H1 (cell line): ENCODE data around the gene SERPINB1. TPM values are rescaled to one million over a fixed set of nuclear protein-coding genes. Genes with fewer than 3 reads are reported as not detected.

Experiments used
- CTCF ChIA-PET: fragments of 300-600 bp; sonication (Branson Sonifier 250); formaldehyde crosslinking; loops from one replicate; lab custom pipeline; 2021; ENCODE audit not compliant: partially characterized antibody; lab: Charles Lee
- POLR2A ChIA-PET: fragments of 300-600 bp; sonication (Branson Sonifier 250); formaldehyde crosslinking; loops from one replicate; lab custom pipeline; 2021; ENCODE audit warnings: inconsistent platforms; ENCODE audit not compliant: partially characterized antibody; lab: Charles Lee
- DNase-seq, 2 experiments: peaks; one replicate each; pipeline versions ENCODE4 v3.0.0 to v3.0.0-alpha.2; 2010 to 2022; ENCODE audit warnings: low spot score in 2 of 2, low read depth in 1 of 2, mixed read lengths in 1 of 2
- FAIRE-seq: peaks from 2 replicates; lab custom pipeline; 2011; peaks lifted over from hg19 to GRCh38; lab: Jason Lieb, UNC
- H2AFZ ChIP-seq: 2 replicates; pipeline ENCODE4 v1.8.1; 2012; ENCODE audit warnings: low read length, inconsistent platforms
- H2AK5ac ChIP-seq: 2 replicates; pipeline ENCODE4 v1.6.1; 2013; ENCODE audit warnings: low read depth, low read length
- H2BK120ac ChIP-seq: replicated peaks from 2 replicates; pipeline ENCODE3; 2013; ENCODE audit warnings: low read depth, low read length, inconsistent platforms
- H2BK12ac ChIP-seq: 2 replicates; pipeline ENCODE4 v1.6.1; 2013; ENCODE audit warnings: low read depth, low read length
- H2BK15ac ChIP-seq: 2 replicates; pipeline ENCODE4 v1.6.1; 2013; ENCODE audit warnings: low read length
- H2BK20ac ChIP-seq: 2 replicates; pipeline ENCODE4 v1.6.1; 2013; ENCODE audit warnings: low read length
- H2BK5ac ChIP-seq: 2 replicates; pipeline ENCODE4 v1.6.1; 2013; ENCODE audit warnings: low read depth, low read length
- H3K14ac ChIP-seq: 2 replicates; pipeline ENCODE4 v1.6.1; 2013; ENCODE audit warnings: inconsistent platforms; ENCODE audit not compliant: insufficient read length
- H3K18ac ChIP-seq: 2 replicates; pipeline ENCODE4 v1.6.1; 2013; ENCODE audit warnings: low read length; ENCODE audit errors: extremely low read depth
- H3K23ac ChIP-seq: 2 replicates; pipeline ENCODE4 v1.6.1; 2013; ENCODE audit warnings: inconsistent platforms; ENCODE audit not compliant: insufficient read length
- H3K23me2 ChIP-seq: 2 replicates; pipeline ENCODE4 v1.6.1; 2013; ENCODE audit warnings: low read depth, low read length
- H3K27ac ChIP-seq: 2 replicates; pipeline ENCODE4 v1.6.1; 2011; ENCODE audit warnings: low read depth, low read length, inconsistent platforms
- H3K27me3 ChIP-seq, 4 experiments: replicated peaks in 1 of 4; 1 replicate in 1 of 4; 2 replicates in 3 of 4; pipeline versions ENCODE4 v1.6.1 to v1.8.1; 2011 to 2013; ENCODE audit warnings: low read length in 3 of 4, mild to moderate bottlenecking in 3 of 4, inconsistent platforms in 2 of 4, mixed read lengths in 2 of 4, moderate library complexity in 1 of 4; ENCODE audit not compliant: control insufficient read depth in 3 of 4, insufficient read depth in 3 of 4; ENCODE audit errors: extremely low read depth in 1 of 4
- H3K36me3 ChIP-seq, 4 experiments: 2 replicates each; pipeline versions ENCODE4 v1.6.1 to v1.8.1; 2011 to 2013; ENCODE audit warnings: mild to moderate bottlenecking in 4 of 4, low read length in 3 of 4, moderate library complexity in 2 of 4, control low read depth in 1 of 4, inconsistent platforms in 1 of 4; ENCODE audit not compliant: insufficient read depth in 4 of 4, control insufficient read depth in 2 of 4
- H3K4ac ChIP-seq: replicated peaks from 2 replicates; pipeline ENCODE3; 2013; ENCODE audit warnings: low read length, low read depth, mixed read lengths, inconsistent platforms; ENCODE audit not compliant: insufficient read length
- H3K4me1 ChIP-seq, 4 experiments: replicated peaks in 1 of 4; 1 replicate in 1 of 4; 2 replicates in 3 of 4; pipeline versions ENCODE4 v1.6.1 to v1.8.1; 2011 to 2013; ENCODE audit warnings: low read length in 3 of 4, inconsistent platforms in 2 of 4, mixed read lengths in 1 of 4; ENCODE audit not compliant: insufficient read depth in 4 of 4, control insufficient read depth in 3 of 4
- H3K4me2 ChIP-seq, 2 experiments: 2 replicates each; pipeline versions ENCODE4 v1.6.1 to v1.8.1; 2011 to 2013; ENCODE audit warnings: low read depth in 2 of 2, low read length in 2 of 2, control low read depth in 1 of 2, inconsistent platforms in 1 of 2, mild to moderate bottlenecking in 1 of 2; ENCODE audit not compliant: insufficient read depth in 1 of 2
- H3K4me3 ChIP-seq, 4 experiments: fragments of 200-600, 300-600 bp in 1 of 4; sonication (generic), shearing (Covaris generic), sonication (Bioruptor Twin) in 1 of 4; 2 replicates each; pipeline versions ENCODE4 v1.5.1 to v1.8.1; 2011 to 2016; ENCODE audit warnings: low read length in 4 of 4, low read depth in 3 of 4, control low read depth in 2 of 4, inconsistent platforms in 2 of 4, mild to moderate bottlenecking in 2 of 4, mixed read lengths in 1 of 4, moderate library complexity in 1 of 4; ENCODE audit not compliant: insufficient read depth in 2 of 4; ENCODE audit errors: extremely low read depth in 1 of 4
- H3K56ac ChIP-seq: replicated peaks from 2 replicates; pipeline ENCODE3; 2013; ENCODE audit warnings: low read depth, mild to moderate bottlenecking, mixed read lengths, low read length, inconsistent platforms; ENCODE audit not compliant: insufficient read length
- H3K79me1 ChIP-seq: 2 replicates; pipeline ENCODE4 v1.6.1; 2013; ENCODE audit warnings: low read depth, low read length, control low read depth
- H3K79me2 ChIP-seq, 2 experiments: 2 replicates each; pipeline versions ENCODE4 v1.6.1 to v1.8.1; 2012 to 2013; ENCODE audit warnings: low read length in 2 of 2, mild to moderate bottlenecking in 2 of 2, inconsistent platforms in 1 of 2; ENCODE audit not compliant: insufficient read depth in 2 of 2, control insufficient read depth in 1 of 2
- H3K9ac ChIP-seq, 4 experiments: replicated peaks in 1 of 4; 1 replicate in 1 of 4; 2 replicates in 3 of 4; pipeline versions ENCODE4 v1.6.1 to v1.8.1; 2011 to 2013; ENCODE audit warnings: low read depth in 3 of 4, low read length in 3 of 4, control low read depth in 2 of 4, mild to moderate bottlenecking in 2 of 4, moderate library complexity in 2 of 4, inconsistent platforms in 1 of 4; ENCODE audit errors: extremely low read depth in 1 of 4
- H3K9me3 ChIP-seq, 2 experiments: 2 replicates each; pipeline versions ENCODE4 v1.6.1 to v1.8.1; 2012 to 2013; ENCODE audit warnings: mild to moderate bottlenecking in 2 of 2, moderate library complexity in 2 of 2, control low read depth in 1 of 2, inconsistent platforms in 1 of 2, low read depth in 1 of 2, low read length in 1 of 2, mixed read lengths in 1 of 2; ENCODE audit not compliant: insufficient read depth in 2 of 2
- H4K20me1 ChIP-seq, 2 experiments: replicated peaks in 1 of 2; 2 replicates each; pipeline versions ENCODE3 to v1.8.1; 2011 to 2013; ENCODE audit warnings: inconsistent platforms in 2 of 2, low read length in 2 of 2, mild to moderate bottlenecking in 1 of 2; ENCODE audit not compliant: insufficient read depth in 2 of 2, control insufficient read depth in 1 of 2
- H4K5ac ChIP-seq: 2 replicates; pipeline ENCODE4 v1.6.1; 2013; ENCODE audit warnings: low read length, low read depth, mixed read lengths, inconsistent platforms; ENCODE audit not compliant: insufficient read length
- H4K8ac ChIP-seq: 2 replicates; pipeline ENCODE4 v1.8.0; 2013; ENCODE audit warnings: mild to moderate bottlenecking, moderate library complexity, low read length, inconsistent platforms; ENCODE audit not compliant: insufficient read depth; ENCODE audit errors: extremely low read depth
- H4K91ac ChIP-seq: replicated peaks from 2 replicates; pipeline ENCODE3; 2013; ENCODE audit warnings: low read length, mixed read lengths, inconsistent platforms; ENCODE audit not compliant: insufficient read length
- CREB1 ChIP-seq: IDR thresholded peaks from 2 replicates; pipeline ENCODE4 v1.6.1; 2012; ENCODE audit warnings: inconsistent platforms
- EP300 ChIP-seq, 2 experiments: IDR thresholded peaks; 1 replicate in 1 of 2; 2 replicates in 1 of 2; pipeline ENCODE4 v1.6.1; 2011 to 2012; ENCODE audit warnings: low read depth in 2 of 2, low read length in 2 of 2, mild to moderate bottlenecking in 2 of 2, borderline replicate concordance in 1 of 2, inconsistent platforms in 1 of 2, moderate library complexity in 1 of 2
- KDM4A ChIP-seq: IDR thresholded peaks from one replicate; pipeline ENCODE4 v1.7.1; 2012; ENCODE audit warnings: low read depth, mild to moderate bottlenecking, moderate library complexity, low read length, inconsistent platforms; ENCODE audit not compliant: severe bottlenecking
- MAFK ChIP-seq: IDR thresholded peaks from 2 replicates; pipeline ENCODE4 v1.6.1; 2012; ENCODE audit warnings: low read depth, mild to moderate bottlenecking, improper control_type of control experiment, low read length
- NANOG ChIP-seq: IDR thresholded peaks from 2 replicates; pipeline ENCODE4 v1.6.1; 2011; ENCODE audit warnings: low read length, low read depth, mild to moderate bottlenecking, inconsistent platforms; ENCODE audit not compliant: insufficient read depth, poor library complexity, severe bottlenecking
- POLR2AphosphoS5 ChIP-seq: IDR thresholded peaks from 2 replicates; pipeline ENCODE4 v1.6.1; 2011; ENCODE audit warnings: low read depth, low read length
- RAD21 ChIP-seq, 2 experiments: IDR thresholded peaks in 1 of 2; conservative IDR thresholded peaks in 1 of 2; 2 replicates each; pipeline ENCODE4 v1.6.1; 2011; ENCODE audit warnings: low read depth in 2 of 2, low read length in 2 of 2, improper control_type of control experiment in 1 of 2, inconsistent platforms in 1 of 2, mild to moderate bottlenecking in 1 of 2, moderate library complexity in 1 of 2
- RFX5 ChIP-seq: IDR thresholded peaks from 2 replicates; pipeline ENCODE4 v1.6.1; 2011; ENCODE audit warnings: low read depth, low read length, improper control_type of control experiment, borderline replicate concordance
- SAP30 ChIP-seq: fragments of 300-600 bp; sonication (generic); IDR thresholded peaks from 2 replicates; pipeline ENCODE4 v1.7.1; 2012; ENCODE audit warnings: low read length, moderate library complexity, mild to moderate bottlenecking, inconsistent platforms; ENCODE audit not compliant: insufficient read depth, insufficient replicate concordance
- SP4 ChIP-seq: IDR thresholded peaks from 2 replicates; pipeline ENCODE4 v1.6.1; 2012; ENCODE audit warnings: low read length, inconsistent platforms
- TAF1 ChIP-seq: IDR thresholded peaks from 2 replicates; pipeline ENCODE4 v1.6.1; 2011; ENCODE audit warnings: mild to moderate bottlenecking, low read depth, low read length
- WGBS, 2 experiments: shearing (Covaris generic) in 1 of 2; methylation state at CpG; one replicate each; pipeline versions ENCODE4 v1.1.6 to v1.1.7; 2013 to 2015; ENCODE audit warnings: low lambda C conversion rate in 2 of 2, mixed read lengths in 2 of 2, inconsistent platforms in 1 of 2, low coverage in 1 of 2, missing lambda C conversion rate in 1 of 2; ENCODE audit not compliant: insufficient replicate concordance in 2 of 2, insufficient coverage in 1 of 2, insufficient read length in 1 of 2; ENCODE audit errors: extremely low coverage in 1 of 2, missing lambda C conversion rate in 1 of 2; 5-methylcytosine and 5-hydroxymethylcytosine counted together
- polyA plus RNA-seq, 7 experiments: library from polyadenylated mRNA; depleted of rRNA in 3 of 7; stranded (reverse) in 5 of 7; unstranded in 2 of 7; fragments of >200 nt in 5 of 7; fragments of 200-250 nt in 2 of 7; gene quantifications; 1 replicate in 5 of 7; 2 replicates in 1 of 7; 4 replicates in 1 of 7; pipeline versions ENCODE4 v1.2.1 to v1.2.3, GENCODE V29; 2011 to 2013; ENCODE audit warnings: missing spikeins in 2 of 7, mixed read lengths in 2 of 7
- total RNA-seq: library from RNA; stranded (reverse); fragmentation: NEBNext Ultra II Directional; extraction: Animal tissue kit (Norgen Biotek cat#: 25700); gene quantifications from 2 replicates; pipeline ENCODE4 v1.2.1, GENCODE V29; 2021

SERPINB1 gene
- total and polyA plus RNA-seq, 2 of the 8 experiments (the other 6 are each of a cell fraction or from before 2014, with no cell fraction given), result 8.1 to 17.3 TPM

DNA sequence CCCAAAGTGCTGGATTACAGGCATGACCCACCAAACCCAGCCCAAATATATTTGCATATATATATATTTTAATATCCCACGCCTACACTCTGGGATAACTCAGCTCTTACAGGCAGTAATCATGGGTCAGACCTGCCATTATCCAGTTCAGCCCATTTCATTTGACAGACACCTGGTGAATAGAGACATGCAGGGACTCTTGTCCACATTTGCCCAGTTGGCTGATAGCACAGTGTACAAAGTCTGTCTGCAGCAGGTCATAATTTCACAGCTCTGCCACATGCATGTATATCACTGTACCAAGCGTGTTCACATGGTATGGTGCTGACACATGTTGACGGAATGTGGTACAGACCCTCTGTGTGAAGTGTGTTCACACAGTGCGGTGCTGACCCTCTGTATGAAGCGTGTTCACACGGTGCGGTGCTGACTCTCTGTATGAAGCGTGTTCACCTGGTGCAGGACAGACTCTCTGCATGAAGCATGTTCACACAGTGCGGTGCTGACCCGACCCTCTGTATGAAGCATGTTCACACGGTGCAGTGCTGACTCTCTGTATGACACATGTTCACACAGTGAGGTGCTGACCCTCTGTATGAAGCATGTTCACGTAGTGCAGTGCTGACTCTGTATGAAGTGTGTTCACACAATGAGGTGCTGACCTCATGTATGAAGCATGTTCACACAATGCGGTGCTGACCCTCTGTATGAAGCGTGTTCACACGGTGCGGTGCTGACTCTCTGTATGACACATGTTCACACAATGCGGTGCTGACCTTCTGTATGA lies 10.3 kb upstream of the SERPINB1 start:
- FAIRE-seq (no peak), DNase-seq (no peak)
- H2AK5ac ChIP-seq, result peak overlapping the region; percentile 84
- no peak overlapping the region for H3K4ac ChIP-seq
- no peak overlapping the region for H2AFZ ChIP-seq
- H2BK120ac ChIP-seq, result no peak overlapping the region
- H3K4me3 ChIP-seq, result no peak overlapping the region
- no peak overlapping the region for H4K91ac ChIP-seq
- H3K23ac ChIP-seq, result no peak overlapping the region
- peak overlapping the region; percentile 60; the same call in 1 of the 2 replicates for H2BK5ac ChIP-seq
- H3K27ac ChIP-seq, result no peak overlapping the region
- H3K4me1 ChIP-seq, result peaks cover 4 to 23% (median 14%) of the 10 kb centered on the region in 4 experiments
- H4K5ac ChIP-seq, result no peak overlapping the region
- no peaks in the 10 kb centered on the region for H3K9me3 ChIP-seq
- no peaks in the 10 kb centered on the region for H3K27me3 ChIP-seq
- no peaks in the 10 kb centered on the region for H4K20me1 ChIP-seq
- H2BK20ac ChIP-seq, result no peak overlapping the region
- H3K4me2 ChIP-seq, result no peak overlapping the region; a peak in 1 of 4 replicates
- no peak overlapping the region; a peak in 1 of 7 replicates for H3K9ac ChIP-seq
- H3K56ac ChIP-seq, result no peak overlapping the region
- TF ChIP-seq EP300 (IDR thresholded peaks at IDR 0.05; ENCODE audit: borderline replicate concordance in 1 of 2, low read depth in 2 of 2, low read length in 2 of 2) (no peak), CREB1 (no peak), KDM4A (no peak), RFX5 (no peak), RAD21 (IDR thresholded peaks at IDR 0.05 in 1 of 2, conservative IDR thresholded peaks at IDR 0.05 in 1 of 2; ENCODE audit: low read depth in 2 of 2, low read length in 2 of 2) (no peak), MAFK (no peak), TAF1 (no peak), SP4 (no peak), POLR2AphosphoS5 (no peak), NANOG (no peak), SAP30 (no peak)
- no peaks in the 10 kb centered on the region for H3K79me2 ChIP-seq
- no peaks in the 10 kb centered on the region for H3K79me1 ChIP-seq
- H4K8ac ChIP-seq, result no peak overlapping the region; the same call in 1 of the 2 replicates
- no peak overlapping the region for H3K18ac ChIP-seq
- H3K23me2 ChIP-seq, result peaks cover 4% of the 10 kb centered on the region; the same call in 1 of the 2 replicates
- peak overlapping the region; percentile 63 for H2BK15ac ChIP-seq
- no peak overlapping the region for H3K14ac ChIP-seq
- ChIA-PET POLR2A (interaction anchor here (0.9 to 1.8 kb wide), 2 partner anchors 14 to 17 kb away, joined by 3 to 9 read pairs; no protein-coding TSS in a partner anchor), CTCF (interaction anchor here (1.2 to 7.7 kb wide), 7 partner anchors 52 to 120 kb away, joined by 3 to 129 read pairs (median 6); partner anchors contain the start of genes SERPINB6 and SERPINB9)
- H2BK12ac ChIP-seq, result peak overlapping the region; percentile 94
- WGBS, 2 experiments, result 94% methylated on average over 17 of the region's 17 CpGs; no CpG with 5 or more reads in 1 of the 2 experiments
- no peaks in the 10 kb centered on the region for H3K36me3 ChIP-seq
